WERI-Rb-1 (cell line): Measurements from ENCODE around the gene PLXDC2.

Source experiments
- DNase-seq: peaks from one replicate; pipeline ENCODE4 v3.0.0-alpha.2; 2020
- H3K27ac ChIP-seq: fragments of 250-450 bp; sonication (Bioruptor Pico); 2 replicates; pipeline ENCODE4 v1.5.1; 2020; ENCODE audit warnings: mild to moderate bottlenecking, moderate library complexity
- H3K27me3 ChIP-seq: fragments of 250-450 bp; sonication (Bioruptor Pico); 2 replicates; pipeline ENCODE4 v1.5.1; 2021; ENCODE audit warnings: mild to moderate bottlenecking, low read depth, moderate library complexity; ENCODE audit not compliant: insufficient read depth, severe bottlenecking
- H3K36me3 ChIP-seq: fragments of 250-450 bp; sonication (Bioruptor Pico); 2 replicates; pipeline ENCODE4 v1.5.1; 2020; ENCODE audit warnings: mild to moderate bottlenecking, moderate library complexity
- H3K4me3 ChIP-seq: 2 replicates; pipeline ENCODE4 v1.5.1; 2011; ENCODE audit warnings: low read depth, mild to moderate bottlenecking, control low read depth, low read length
- H3K9me3 ChIP-seq: fragments of 250-450 bp; sonication (Bioruptor Pico); 2 replicates; pipeline ENCODE4 v1.5.1; 2021; ENCODE audit warnings: mild to moderate bottlenecking, moderate library complexity; ENCODE audit not compliant: severe bottlenecking
- TF ChIP-seq, protein P1 (sequence below): IDR thresholded peaks from 2 replicates; pipeline ENCODE4 v1.5.1; 2011; ENCODE audit warnings: low read depth, mild to moderate bottlenecking, control low read depth, inconsistent platforms, low read length

Gene PLXDC2

DNA sequence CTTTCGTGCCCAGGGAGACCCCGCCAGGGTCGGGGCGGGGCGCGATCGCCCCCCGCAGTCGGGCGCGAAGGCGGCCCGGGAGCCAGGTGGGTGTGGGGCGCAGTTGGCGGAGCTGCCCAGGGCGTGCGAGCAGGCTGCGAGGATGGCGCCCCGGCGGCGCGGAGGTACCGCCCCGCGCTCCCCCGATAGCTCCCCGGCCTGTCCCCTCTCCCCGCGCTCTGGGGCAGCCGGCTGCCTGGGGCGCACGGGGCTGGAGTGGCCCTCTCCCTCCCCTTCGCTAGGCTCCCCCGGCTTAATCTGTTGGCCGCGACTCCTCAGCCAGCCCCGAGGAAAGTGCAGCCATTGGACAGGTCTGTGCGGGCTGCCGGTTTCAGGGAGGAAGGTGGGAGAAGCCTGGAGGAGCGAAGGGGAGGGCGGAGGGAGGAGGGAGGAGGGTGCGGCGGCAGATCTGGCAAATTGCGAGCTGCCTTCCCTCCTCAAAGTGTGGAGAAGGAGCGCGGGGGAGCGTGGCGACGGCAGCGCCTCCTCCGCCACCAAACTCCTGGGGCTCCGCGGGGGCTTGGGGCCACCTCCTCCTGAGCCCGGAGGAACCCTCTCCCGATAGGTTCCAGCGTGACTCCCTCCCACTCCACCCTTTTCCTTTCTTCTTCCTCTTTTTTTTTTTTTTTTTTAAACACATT lies 361 bp upstream of the PLXDC2 start:
- peak overlapping the region; percentile 70 for H3K4me3 ChIP-seq
- no peak overlapping the region for H3K27ac ChIP-seq
- H3K9me3 ChIP-seq = no peaks in the 10 kb centered on the region
- no peaks in the 10 kb centered on the region for H3K27me3 ChIP-seq
- TF ChIP-seq, protein P1, sequence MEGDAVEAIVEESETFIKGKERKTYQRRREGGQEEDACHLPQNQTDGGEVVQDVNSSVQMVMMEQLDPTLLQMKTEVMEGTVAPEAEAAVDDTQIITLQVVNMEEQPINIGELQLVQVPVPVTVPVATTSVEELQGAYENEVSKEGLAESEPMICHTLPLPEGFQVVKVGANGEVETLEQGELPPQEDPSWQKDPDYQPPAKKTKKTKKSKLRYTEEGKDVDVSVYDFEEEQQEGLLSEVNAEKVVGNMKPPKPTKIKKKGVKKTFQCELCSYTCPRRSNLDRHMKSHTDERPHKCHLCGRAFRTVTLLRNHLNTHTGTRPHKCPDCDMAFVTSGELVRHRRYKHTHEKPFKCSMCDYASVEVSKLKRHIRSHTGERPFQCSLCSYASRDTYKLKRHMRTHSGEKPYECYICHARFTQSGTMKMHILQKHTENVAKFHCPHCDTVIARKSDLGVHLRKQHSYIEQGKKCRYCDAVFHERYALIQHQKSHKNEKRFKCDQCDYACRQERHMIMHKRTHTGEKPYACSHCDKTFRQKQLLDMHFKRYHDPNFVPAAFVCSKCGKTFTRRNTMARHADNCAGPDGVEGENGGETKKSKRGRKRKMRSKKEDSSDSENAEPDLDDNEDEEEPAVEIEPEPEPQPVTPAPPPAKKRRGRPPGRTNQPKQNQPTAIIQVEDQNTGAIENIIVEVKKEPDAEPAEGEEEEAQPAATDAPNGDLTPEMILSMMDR = no peak
- no peaks in the 10 kb centered on the region for H3K36me3 ChIP-seq
- peak; percentile 58 for DNase-seq

GRCh38 chr10:19817231-19817933 lies 1.1 kb downstream of the PLXDC2 start:
- TF ChIP-seq, protein P1 = no peak
- H3K9me3 ChIP-seq = no peaks in the 10 kb centered on the region
- H3K27ac ChIP-seq = no peak overlapping the region
- H3K27me3 ChIP-seq = no peaks in the 10 kb centered on the region
- H3K4me3 ChIP-seq = peak overlapping the region; percentile 70
- no peaks in the 10 kb centered on the region for H3K36me3 ChIP-seq
- peak; percentile 11 for DNase-seq

- TF ChIP-seq, protein P1 = no peak
- Histone ChIP-seq H3K27ac (no peak overlapping the region), H3K4me3 (no peak overlapping the region), H3K36me3 (no peaks in the 10 kb centered on the region), H3K9me3 (no peaks in the 10 kb centered on the region), H3K27me3 (no peaks in the 10 kb centered on the region)
- DNase-seq = no peak
Measured at GRCh38 chr10:19818876-19819275, 2.6 kb downstream of the PLXDC2 start.

GRCh38 chr10:19819419-19820033 lies 3.3 kb downstream of the PLXDC2 start:
- no peak overlapping the region for H3K4me3 ChIP-seq
- no peak overlapping the region for H3K27ac ChIP-seq
- TF ChIP-seq, protein P1 = peak; percentile 21; the same call in 1 of the 2 replicates
- no peak for DNase-seq
- H3K9me3 ChIP-seq = no peaks in the 10 kb centered on the region
- H3K36me3 ChIP-seq = no peaks in the 10 kb centered on the region
- H3K27me3 ChIP-seq = no peaks in the 10 kb centered on the region

DNA sequence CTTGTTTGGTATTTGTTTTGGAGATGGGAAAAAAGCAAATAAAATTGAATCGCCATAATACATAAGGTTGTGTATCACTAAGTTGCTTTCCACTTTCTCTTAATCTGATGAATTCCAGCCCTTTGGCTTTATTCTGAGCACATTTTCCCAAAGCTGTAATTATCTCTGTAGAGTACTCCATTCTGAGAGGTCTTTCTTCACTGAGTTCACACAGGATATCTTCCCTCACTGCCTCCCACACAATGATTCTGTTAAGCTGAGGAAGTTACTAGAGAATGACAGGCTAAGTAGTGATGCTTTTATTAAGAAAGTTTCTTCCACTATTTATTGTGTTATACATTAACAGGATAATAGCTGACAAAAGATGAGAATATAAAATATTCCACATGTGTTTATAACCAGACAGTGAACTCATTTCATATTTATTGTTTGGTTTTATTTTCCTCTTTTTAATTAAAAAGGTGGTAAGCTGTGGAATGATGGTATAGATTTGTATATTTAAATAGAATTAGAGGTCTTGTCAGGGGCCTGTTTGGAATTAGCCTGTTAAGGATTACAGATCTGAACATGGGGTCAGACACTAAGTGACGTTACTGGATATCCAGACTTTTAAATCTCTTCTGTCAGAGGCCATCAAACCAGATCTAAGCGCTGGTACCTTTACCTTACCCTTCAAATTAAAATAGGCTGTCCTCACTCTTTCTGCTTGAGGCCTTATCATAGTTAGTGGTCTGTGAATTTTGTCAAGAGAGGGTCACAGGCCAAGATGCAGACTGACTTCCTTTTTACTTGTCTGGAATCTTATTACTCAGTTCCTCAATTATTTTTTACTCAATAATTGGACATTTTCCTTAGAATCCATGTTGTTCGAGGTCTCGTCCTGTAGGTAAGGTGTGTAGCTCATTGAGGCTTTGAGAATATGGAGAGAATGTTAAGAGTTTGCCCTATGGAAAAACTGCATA lies 8.4 kb downstream of the PLXDC2 start:
- H3K27ac ChIP-seq = no peak overlapping the region

More for the DNA sequence above, 8.4 kb downstream of the PLXDC2 start:
- TF ChIP-seq, protein P1 = no peak
- H3K9me3 ChIP-seq = no peaks in the 10 kb centered on the region
- H3K27me3 ChIP-seq = no peaks in the 10 kb centered on the region
- H3K36me3 ChIP-seq = no peaks in the 10 kb centered on the region
- no peak overlapping the region for H3K4me3 ChIP-seq
- no peak for DNase-seq
